AG08395 (cell line): ENCODE measurements around the gene NACC1.
A peak's percentile ranks its signal among the peaks of the same experiment; 100 is the strongest.

Experiments
- DNase-seq: peaks from one replicate; pipeline ENCODE4 v3.0.0; 2012; ENCODE audit warnings: mixed read lengths, low spot score

The NACC1 gene

GRCh38 chr19:13100031-13100588 is 18.0 kb upstream of the NACC1 start:
- DNase-seq: no peak

DNA sequence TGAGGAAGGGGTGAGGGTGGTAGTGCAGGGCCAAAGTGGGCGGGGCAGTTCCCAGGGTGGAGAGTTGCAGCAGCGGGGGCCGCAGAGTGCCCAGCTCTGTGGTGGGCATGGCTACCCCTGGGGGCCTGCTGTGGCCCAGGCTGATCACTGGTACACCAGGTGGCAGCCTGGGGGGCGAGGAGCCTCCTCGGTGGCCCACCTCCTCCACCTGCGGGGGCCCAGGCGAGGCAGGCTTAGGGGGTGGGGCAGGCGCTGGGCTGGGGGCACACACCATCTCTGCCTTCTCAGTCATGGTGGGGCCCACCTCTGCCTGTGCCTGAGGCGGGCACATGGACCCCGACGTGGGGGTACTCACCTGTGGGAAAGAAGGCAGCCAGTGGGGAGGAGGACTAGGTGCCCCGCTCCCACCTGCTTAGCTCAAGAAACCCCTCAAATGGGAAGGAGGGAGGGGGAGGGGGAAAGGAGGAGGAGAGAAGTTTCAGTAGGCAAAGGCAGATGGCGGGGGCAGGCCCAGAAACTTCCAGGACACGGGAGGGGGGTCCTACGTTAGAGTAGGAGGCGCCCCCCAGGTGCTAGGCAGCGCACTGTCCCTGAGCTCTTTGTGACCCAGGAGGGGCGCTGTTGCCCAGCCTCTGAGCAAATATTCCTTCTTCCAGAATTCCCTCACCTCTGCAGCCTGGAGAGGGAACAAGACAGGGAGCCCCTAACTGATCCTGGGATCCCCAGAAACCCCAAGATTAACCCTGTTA is 17.0 kb upstream of the NACC1 start:
- no peak for DNase-seq

- no peak for DNase-seq
Observed at GRCh38 chr19:13101590-13102415, 16.3 kb upstream of the NACC1 start.

GRCh38 chr19:13102416-13102665 is 15.7 kb upstream of the NACC1 start:
- DNase-seq: no peak

DNA sequence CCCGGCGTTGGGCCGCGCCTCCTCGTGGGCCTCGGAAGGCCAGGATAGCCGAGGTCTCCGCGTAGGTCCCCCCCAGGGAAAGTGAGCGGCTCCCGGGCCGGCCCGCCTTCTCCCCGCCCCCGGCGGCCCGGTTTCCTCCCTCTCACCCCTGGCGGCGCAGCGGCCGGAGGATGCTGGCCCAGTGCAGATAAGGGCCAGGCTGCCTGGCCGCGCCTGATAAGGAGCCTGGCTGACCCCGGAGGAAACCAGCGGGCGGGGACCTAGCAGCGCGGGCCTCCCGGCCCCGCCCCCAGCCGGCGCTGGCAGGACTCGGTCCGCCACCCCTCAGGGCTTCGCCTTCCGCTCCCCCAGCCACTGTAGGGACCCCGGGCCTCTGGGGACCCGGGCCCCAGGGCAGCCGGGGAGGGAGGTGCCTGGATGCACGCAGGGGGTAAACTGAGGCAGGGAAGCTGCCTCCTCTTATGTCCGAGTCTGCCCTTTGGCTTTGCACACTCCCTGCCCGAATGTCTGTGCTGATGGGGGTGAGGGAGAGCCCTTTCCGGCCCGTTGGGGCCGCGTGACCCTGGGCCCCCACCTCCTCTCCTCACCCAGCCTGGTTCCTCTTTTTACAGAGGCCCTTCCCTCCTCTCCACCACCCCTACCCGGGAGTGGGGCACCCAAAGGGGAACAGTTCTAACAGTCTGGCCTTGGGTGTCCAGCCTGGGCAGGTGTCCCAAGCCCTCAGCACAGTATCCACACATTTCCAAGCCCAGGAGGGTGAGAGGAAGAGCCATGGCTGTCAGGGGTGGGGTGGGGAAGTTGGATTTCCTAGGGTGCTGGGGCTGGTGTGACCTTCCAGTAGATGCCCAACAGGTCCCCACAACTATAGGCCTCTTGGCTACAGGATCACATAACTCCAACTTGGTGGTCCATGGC is 15.1 kb upstream of the NACC1 start, which contains the start of gene LYL1:
LYL1 (minus strand) TSS at position 193 of the 915 bp plus-strand sequence. CDS start 1,687 bp downstream, outside the sequence.
- DNase-seq: peak; percentile 58

GRCh38 chr19:13103581-13104359 is 14.3 kb upstream of the NACC1 start:
- DNase-seq: no peak

DNA sequence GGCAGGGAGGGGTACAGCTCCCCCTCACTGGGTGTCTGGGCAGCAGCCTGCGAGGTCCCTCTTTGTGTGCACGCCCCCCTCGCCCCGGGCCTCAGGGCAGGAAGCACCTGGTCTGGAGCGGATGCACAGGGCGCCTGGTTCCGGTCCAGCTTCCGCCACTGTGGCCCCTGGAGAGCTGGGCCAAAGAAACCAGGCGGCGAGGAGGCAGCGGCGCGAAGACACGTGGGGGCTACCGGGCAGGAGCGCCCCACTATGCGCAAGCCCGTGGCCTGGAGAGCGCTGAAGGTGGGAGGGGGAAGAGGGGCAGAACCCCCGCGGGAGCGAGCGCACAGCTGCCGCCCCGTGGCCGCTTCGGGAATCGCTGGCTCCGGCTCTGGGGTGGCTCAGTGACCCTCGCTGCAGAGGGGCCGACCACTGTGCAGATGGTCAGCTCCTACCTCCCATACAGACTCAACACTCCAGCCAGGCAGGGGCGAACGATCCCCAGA is 13.7 kb upstream of the NACC1 start:
- DNase-seq: no peak

DNA sequence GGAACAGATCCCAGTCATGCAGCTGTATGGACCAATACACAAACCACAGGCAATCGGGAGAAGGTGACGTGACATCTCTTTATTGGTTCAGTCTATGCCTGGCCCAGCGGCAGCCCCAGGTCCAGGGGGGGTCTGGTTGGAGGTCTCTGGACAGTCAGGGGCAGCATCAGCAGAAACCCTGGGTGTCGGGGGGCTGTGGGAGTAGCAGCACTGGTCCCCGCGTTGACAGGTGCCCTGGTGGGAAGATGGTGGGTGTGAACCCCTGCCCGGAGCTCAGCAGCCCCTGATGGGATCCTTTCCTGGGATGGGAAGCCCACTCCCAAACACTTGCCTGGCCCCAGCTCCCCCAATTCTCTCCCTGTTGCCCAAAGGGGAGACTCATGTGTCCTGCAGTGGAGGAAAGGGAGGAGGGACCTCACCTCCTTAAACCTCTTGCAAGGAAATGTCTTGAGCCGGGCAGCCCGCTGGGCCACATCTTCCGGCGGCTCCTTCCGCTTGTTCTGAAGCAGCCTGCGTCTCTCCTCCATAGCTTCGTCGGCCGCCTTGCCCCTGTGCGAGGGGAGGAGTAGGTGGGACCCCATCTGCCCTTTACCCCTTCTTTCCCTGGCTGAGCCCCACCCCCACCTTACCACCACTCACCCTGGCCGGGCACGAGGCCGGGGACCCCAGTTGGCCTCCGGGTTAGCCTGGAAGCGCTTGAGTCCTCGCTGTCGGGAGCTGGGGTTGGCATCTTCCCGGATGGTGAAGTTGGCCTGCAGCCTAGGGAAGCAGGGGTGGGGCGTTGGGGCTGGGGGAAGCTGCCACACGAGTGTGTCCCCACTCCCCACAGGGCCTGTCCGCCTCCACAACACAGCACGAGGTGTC is 13.0 kb upstream of the NACC1 start:
- no peak for DNase-seq

GRCh38 chr19:13109361-13110098 is 8.5 kb upstream of the NACC1 start:
- no peak for DNase-seq

DNA sequence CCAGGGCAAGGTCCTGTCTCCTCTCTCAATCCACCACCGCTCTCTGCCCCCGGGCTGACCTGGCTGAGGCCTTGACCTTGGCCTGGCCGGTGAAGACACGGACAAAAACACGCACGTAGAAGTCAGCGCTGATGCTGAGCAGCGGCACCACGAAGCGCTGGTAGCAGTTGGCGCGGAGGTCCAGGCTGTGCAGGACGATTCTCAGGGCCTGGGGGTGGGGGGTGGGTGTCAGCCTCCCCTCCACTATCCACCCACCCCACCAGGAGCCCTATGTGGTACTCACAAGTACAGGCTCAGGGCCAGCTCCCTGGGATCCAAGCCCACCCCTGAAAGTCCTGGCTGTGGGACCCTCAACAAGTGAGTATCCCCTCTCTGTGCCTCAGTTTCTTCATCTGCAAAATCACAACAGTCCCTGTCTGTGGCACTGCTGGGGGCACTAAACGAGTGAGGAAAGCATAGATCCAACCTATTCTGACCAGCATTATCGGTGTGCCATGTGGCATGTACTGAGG is 7.9 kb upstream of the NACC1 start:
- no peak for DNase-seq

DNA sequence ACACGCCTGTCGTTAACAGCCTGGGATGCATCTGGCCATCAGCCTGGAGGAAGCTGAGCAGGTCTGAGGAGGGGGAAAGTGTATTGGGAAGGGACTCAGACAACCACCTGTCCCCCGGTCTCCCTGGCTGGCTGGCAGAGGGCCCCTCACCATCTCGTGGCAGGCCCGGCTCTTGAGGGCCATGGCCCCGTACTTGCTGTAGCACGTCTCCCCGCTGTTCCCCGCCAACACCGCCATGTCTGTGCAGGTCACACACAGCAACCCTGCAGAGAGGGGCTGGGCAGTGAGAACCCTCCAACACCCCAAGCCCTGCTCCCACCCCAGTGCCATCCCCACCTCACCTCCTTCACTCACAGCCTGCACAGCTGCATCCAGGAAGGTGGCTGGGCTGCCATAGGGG is 5.5 kb upstream of the NACC1 start:
- no peak for DNase-seq

- no peak for DNase-seq
Observed at GRCh38 chr19:13115936-13116281, 2.2 kb upstream of the NACC1 start.

- peak; percentile 96 for DNase-seq
Observed at GRCh38 chr19:13116282-13117175, 1.5 kb upstream of the NACC1 start, which contains the start of gene TRMT1. TSS of gene TRMT1 (minus strand) at chr19:13116740. CDS start at chr19:13116399, 341 bp downstream.

DNA sequence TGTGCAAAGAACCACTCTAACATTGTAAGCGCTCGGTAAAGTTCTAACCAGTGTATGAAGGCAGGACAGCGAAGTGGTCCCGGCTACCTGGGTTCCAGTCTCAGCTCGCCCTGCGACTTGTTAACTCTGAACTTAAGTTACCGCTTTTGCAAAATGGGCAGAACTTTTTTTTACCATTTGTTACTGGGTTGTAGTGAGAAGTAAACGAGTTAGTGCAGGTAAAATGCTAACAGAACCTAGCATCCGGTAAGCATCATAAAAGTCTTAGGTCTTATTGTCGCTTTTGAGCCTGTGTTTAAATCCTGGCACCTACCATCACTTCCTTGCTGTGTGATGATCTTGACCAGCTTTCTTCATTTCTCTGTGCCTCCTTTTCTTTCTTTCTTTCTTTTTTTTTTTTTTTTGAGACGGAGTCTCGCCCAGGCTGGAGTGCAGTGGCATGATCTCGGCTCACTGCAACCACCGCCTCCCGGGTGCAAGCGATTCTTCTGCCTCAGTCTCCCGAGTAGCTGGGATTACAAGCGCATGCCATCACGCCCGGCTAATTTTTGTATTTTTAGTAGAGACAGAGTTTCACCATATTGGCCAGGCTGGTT is 790 bp upstream of the NACC1 start:
- no peak for DNase-seq

- peak; percentile 40 for DNase-seq
Observed at GRCh38 chr19:13118424-13119193, 545 bp downstream of the NACC1 start.

GRCh38 chr19:13119627-13120026 is 1.6 kb downstream of the NACC1 start:
- no peak for DNase-seq

DNA sequence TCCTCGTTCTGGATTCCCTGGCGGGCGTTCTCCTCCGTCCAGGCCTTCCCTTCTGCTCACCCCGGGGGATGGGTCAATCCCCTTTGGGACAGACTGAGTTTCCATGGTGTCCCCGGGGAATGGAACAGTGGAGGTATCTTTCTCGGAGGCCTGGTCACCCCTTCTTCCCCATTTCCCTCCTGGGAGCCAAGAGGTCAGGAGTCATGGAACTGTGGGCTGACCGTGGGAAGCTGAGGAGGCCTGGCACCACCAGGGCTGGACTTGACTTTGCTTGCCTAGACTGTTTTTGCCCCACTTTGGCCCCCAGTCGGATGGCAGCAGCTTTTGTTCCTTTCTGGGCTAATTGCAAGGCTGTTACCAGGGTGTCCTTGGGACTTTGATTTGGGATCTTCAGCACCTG is 2.0 kb downstream of the NACC1 start:
- no peak for DNase-seq
